Ecto neural progenitor cell (in vitro differentiated cells): ENCODE results near the gene VAV2.
"Not testable (repeated sequence)": the region's sequence is repeated elsewhere in the genome, so short reads cannot be mapped to it uniquely, and the experiment has no call there.

Experiments
- DNase-seq: peaks from one replicate; pipeline ENCODE4 v3.0.0-alpha.2; 2018; ENCODE audit warnings: low spot score

Gene VAV2

GRCh38 chr9:133917375-133917774 lies 74.7 kb downstream of the VAV2 start:
- DNase-seq = no peak

- no peak for DNase-seq
Observed at GRCh38 chr9:133916159-133916541, 76.0 kb downstream of the VAV2 start.

- DNase-seq = no peak
Observed at GRCh38 chr9:133915534-133916158, 76.5 kb downstream of the VAV2 start.

- DNase-seq = no peak
Observed at GRCh38 chr9:133914442-133915342, 77.4 kb downstream of the VAV2 start.

- no peak for DNase-seq
Observed at GRCh38 chr9:133913571-133914369, 78.4 kb downstream of the VAV2 start.

GRCh38 chr9:133910855-133911514 lies 81.1 kb downstream of the VAV2 start:
- DNase-seq = no peak

- no peak for DNase-seq
Observed at GRCh38 chr9:133906932-133907910, 84.9 kb downstream of the VAV2 start.

- no peak for DNase-seq
Observed at GRCh38 chr9:133906218-133906617, 85.9 kb downstream of the VAV2 start.

GRCh38 chr9:133905493-133905892 lies 86.6 kb downstream of the VAV2 start:
- no peak for DNase-seq

GRCh38 chr9:133904346-133905090 lies 87.6 kb downstream of the VAV2 start:
- no peak for DNase-seq

GRCh38 chr9:133901184-133901835 lies 90.8 kb downstream of the VAV2 start:
- DNase-seq = no peak

GRCh38 chr9:133897675-133898074 lies 94.4 kb downstream of the VAV2 start:
- no peak for DNase-seq

GRCh38 chr9:133896007-133896406 lies 96.1 kb downstream of the VAV2 start:
- DNase-seq = not testable (repeated sequence)

GRCh38 chr9:133895335-133895734 lies 96.8 kb downstream of the VAV2 start:
- no peak for DNase-seq

- no peak for DNase-seq
Observed at GRCh38 chr9:133894377-133895321, 97.5 kb downstream of the VAV2 start.

GRCh38 chr9:133893191-133893994 lies 98.7 kb downstream of the VAV2 start:
- DNase-seq = no peak

GRCh38 chr9:133892193-133892920 lies 99.8 kb downstream of the VAV2 start:
- DNase-seq = no peak
